ENCODE results near the gene TASP1.

Gene TASP1

GRCh38 chr20:13493143-13493542, 145.6 kb downstream of the TASP1 start:
- Histone ChIP-seq H2AFZ (ENCODE audit: low read depth, low read length, severe bottlenecking) (no peak overlapping the region), H4K20me1 (ENCODE audit: low read depth, low read length) (no peaks in the 10 kb centered on the region), H3K9ac (ENCODE audit: low read length) (no peak overlapping the region), H3K36me3 (ENCODE audit: low read length) (no peaks in the 10 kb centered on the region), H3K9me2 (replicated peaks; ENCODE audit: insufficient read depth, low read length) (no peaks in the 10 kb centered on the region), H3K79me2 (ENCODE audit: insufficient read depth, low read length) (no peaks in the 10 kb centered on the region), H3K4me2 (ENCODE audit: low read depth, low read length, poor library complexity, severe bottlenecking) (no peak overlapping the region), H3K9me3 (ENCODE audit: insufficient read depth, low read length) (no peaks in the 10 kb centered on the region), H3K27ac (ENCODE audit: low read depth, low read length) (no peak overlapping the region), H3K27me3 (ENCODE audit: low read length) (no peaks in the 10 kb centered on the region), H3K4me3 (ENCODE audit: insufficient read depth, low read length, poor library complexity, severe bottlenecking) (no peak overlapping the region), H3F3A (ENCODE audit: insufficient read depth) (no peaks in the 10 kb centered on the region)
- TF ChIP-seq EZH2phosphoT487 (conservative IDR thresholded peaks at IDR 0.05; ENCODE audit: low read length), result no peak
- TF ChIP-seq, protein P1, sequence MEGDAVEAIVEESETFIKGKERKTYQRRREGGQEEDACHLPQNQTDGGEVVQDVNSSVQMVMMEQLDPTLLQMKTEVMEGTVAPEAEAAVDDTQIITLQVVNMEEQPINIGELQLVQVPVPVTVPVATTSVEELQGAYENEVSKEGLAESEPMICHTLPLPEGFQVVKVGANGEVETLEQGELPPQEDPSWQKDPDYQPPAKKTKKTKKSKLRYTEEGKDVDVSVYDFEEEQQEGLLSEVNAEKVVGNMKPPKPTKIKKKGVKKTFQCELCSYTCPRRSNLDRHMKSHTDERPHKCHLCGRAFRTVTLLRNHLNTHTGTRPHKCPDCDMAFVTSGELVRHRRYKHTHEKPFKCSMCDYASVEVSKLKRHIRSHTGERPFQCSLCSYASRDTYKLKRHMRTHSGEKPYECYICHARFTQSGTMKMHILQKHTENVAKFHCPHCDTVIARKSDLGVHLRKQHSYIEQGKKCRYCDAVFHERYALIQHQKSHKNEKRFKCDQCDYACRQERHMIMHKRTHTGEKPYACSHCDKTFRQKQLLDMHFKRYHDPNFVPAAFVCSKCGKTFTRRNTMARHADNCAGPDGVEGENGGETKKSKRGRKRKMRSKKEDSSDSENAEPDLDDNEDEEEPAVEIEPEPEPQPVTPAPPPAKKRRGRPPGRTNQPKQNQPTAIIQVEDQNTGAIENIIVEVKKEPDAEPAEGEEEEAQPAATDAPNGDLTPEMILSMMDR (IDR thresholded peaks at IDR 0.05; ENCODE audit: insufficient read depth, low read length, poor library complexity, severe bottlenecking), result no peak

DNA sequence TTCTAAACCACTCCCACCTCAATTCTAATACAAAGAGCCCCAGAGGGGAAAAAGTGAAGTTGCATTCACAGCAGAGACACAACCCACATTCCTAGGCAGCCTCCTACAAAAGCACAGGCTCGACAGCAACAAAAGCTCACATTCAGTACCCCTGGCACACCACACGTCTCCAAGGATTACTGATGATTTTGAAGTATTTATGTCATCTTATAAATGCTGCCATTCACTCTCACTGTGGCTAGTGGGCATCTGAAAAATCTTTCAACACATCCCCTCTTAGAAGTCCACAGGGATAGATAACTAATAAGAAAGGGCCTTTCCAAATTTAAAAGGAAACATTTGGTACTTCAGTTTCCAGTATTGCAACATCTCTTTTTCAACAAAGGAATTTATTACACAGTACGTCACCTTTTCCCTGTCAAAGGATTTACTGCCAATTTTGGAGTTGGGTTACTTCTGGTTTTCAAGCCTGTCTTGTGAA, 146.7 kb downstream of the TASP1 start:
- H2AFZ ChIP-seq (ENCODE audit: low read depth, low read length, severe bottlenecking), result no peak overlapping the region
- no peak for TF ChIP-seq EZH2phosphoT487 (conservative IDR thresholded peaks at IDR 0.05; ENCODE audit: low read length)
- TF ChIP-seq, protein P1 (IDR thresholded peaks at IDR 0.05; ENCODE audit: insufficient read depth, low read length, poor library complexity, severe bottlenecking), result no peak
- no peaks in the 10 kb centered on the region for H4K20me1 ChIP-seq (ENCODE audit: low read depth, low read length)
- H3K27me3 ChIP-seq (ENCODE audit: low read length), result no peaks in the 10 kb centered on the region
- no peak overlapping the region for H3K4me2 ChIP-seq (ENCODE audit: low read depth, low read length, poor library complexity, severe bottlenecking)
- H3K9me3 ChIP-seq (ENCODE audit: insufficient read depth, low read length), result no peaks in the 10 kb centered on the region
- no peak overlapping the region for H3K27ac ChIP-seq (ENCODE audit: low read depth, low read length)
- no peak overlapping the region for H3K4me3 ChIP-seq (ENCODE audit: insufficient read depth, low read length, poor library complexity, severe bottlenecking)
- H3K9me2 ChIP-seq (replicated peaks; ENCODE audit: insufficient read depth, low read length), result no peaks in the 10 kb centered on the region
- H3K79me2 ChIP-seq (ENCODE audit: insufficient read depth, low read length), result no peaks in the 10 kb centered on the region
- no peak overlapping the region for H3K9ac ChIP-seq (ENCODE audit: low read length)
- H3K36me3 ChIP-seq (ENCODE audit: low read length), result no peaks in the 10 kb centered on the region
- no peaks in the 10 kb centered on the region for H3F3A ChIP-seq (ENCODE audit: insufficient read depth)

- no peaks in the 10 kb centered on the region for H4K20me1 ChIP-seq (ENCODE audit: low read depth, low read length)
- H3K36me3 ChIP-seq (ENCODE audit: low read length), result peaks cover 5% of the 10 kb centered on the region
- no peak overlapping the region for H3K27ac ChIP-seq (ENCODE audit: low read depth, low read length)
- no peak for TF ChIP-seq EZH2phosphoT487 (conservative IDR thresholded peaks at IDR 0.05; ENCODE audit: low read length)
- TF ChIP-seq, protein P1 (IDR thresholded peaks at IDR 0.05; ENCODE audit: insufficient read depth, low read length, poor library complexity, severe bottlenecking), result no peak
- H3K79me2 ChIP-seq (ENCODE audit: insufficient read depth, low read length), result no peaks in the 10 kb centered on the region
- H3K9me2 ChIP-seq (replicated peaks; ENCODE audit: insufficient read depth, low read length), result no peaks in the 10 kb centered on the region
- H3F3A ChIP-seq (ENCODE audit: insufficient read depth), result no peaks in the 10 kb centered on the region
- H3K9me3 ChIP-seq (ENCODE audit: insufficient read depth, low read length), result no peaks in the 10 kb centered on the region
- H3K27me3 ChIP-seq (ENCODE audit: low read length), result no peaks in the 10 kb centered on the region
- H3K4me2 ChIP-seq (ENCODE audit: low read depth, low read length, poor library complexity, severe bottlenecking), result no peak overlapping the region
- H2AFZ ChIP-seq (ENCODE audit: low read depth, low read length, severe bottlenecking), result no peak overlapping the region
- no peak overlapping the region for H3K4me3 ChIP-seq (ENCODE audit: insufficient read depth, low read length, poor library complexity, severe bottlenecking)
- H3K9ac ChIP-seq (ENCODE audit: low read length), result no peak overlapping the region
Measured at GRCh38 chr20:13487202-13487601, 151.5 kb downstream of the TASP1 start.
